ENCODE measurements around the gene METRNL.

DNA sequence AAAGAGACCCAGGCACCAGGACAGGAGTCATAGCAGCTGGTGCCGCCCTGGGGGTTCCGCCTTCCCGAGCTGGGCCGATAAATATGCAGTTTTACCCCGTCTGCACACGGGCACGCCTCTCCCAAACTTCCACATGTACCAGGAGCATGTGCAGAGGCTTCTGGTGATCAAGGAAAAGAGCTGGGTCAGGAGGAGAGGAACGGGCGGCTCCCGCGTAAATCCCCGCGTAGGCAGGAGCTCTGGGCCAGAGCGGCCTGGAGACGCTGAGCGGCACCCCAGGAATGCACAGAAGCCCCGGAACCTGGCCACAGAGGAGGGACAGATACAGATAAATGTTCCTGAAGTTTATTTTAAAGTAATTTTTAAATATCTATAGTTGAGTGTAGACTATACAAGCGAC lies 46.6 kb upstream of the METRNL start:
- TF ChIP-seq, protein P1, sequence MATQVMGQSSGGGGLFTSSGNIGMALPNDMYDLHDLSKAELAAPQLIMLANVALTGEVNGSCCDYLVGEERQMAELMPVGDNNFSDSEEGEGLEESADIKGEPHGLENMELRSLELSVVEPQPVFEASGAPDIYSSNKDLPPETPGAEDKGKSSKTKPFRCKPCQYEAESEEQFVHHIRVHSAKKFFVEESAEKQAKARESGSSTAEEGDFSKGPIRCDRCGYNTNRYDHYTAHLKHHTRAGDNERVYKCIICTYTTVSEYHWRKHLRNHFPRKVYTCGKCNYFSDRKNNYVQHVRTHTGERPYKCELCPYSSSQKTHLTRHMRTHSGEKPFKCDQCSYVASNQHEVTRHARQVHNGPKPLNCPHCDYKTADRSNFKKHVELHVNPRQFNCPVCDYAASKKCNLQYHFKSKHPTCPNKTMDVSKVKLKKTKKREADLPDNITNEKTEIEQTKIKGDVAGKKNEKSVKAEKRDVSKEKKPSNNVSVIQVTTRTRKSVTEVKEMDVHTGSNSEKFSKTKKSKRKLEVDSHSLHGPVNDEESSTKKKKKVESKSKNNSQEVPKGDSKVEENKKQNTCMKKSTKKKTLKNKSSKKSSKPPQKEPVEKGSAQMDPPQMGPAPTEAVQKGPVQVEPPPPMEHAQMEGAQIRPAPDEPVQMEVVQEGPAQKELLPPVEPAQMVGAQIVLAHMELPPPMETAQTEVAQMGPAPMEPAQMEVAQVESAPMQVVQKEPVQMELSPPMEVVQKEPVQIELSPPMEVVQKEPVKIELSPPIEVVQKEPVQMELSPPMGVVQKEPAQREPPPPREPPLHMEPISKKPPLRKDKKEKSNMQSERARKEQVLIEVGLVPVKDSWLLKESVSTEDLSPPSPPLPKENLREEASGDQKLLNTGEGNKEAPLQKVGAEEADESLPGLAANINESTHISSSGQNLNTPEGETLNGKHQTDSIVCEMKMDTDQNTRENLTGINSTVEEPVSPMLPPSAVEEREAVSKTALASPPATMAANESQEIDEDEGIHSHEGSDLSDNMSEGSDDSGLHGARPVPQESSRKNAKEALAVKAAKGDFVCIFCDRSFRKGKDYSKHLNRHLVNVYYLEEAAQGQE (IDR thresholded peaks at IDR 0.05; ENCODE audit: insufficient read depth in 1 of 2, low read depth in 2 of 2, low read length in 2 of 2), result no peak
- no peak for TF ChIP-seq TAF1 (IDR thresholded peaks at IDR 0.05; ENCODE audit: borderline replicate concordance, insufficient read depth, low read length)
